Left renal cortex interstitium (tissue), 4 donors: ENCODE data around the gene TEAD3. TPM values are rescaled to one million over a fixed set of nuclear protein-coding genes. Genes with fewer than 3 reads are reported as not detected.
"Not testable (repeated sequence)": the region's sequence is repeated elsewhere in the genome, so short reads cannot be mapped to it uniquely, and the experiment has no call there.

Experiments
- DNase-seq, 4 donors: peaks; one replicate each; pipeline ENCODE4 v3.0.0-alpha.2; 2013; ENCODE audit warnings: low read depth in 4 of 4, low spot score in 2 of 4, missing footprints in 1 of 4
- polyA plus RNA-seq, 4 donors: library from polyadenylated mRNA; unstranded; fragments of 120-200 nt; gene quantifications; one replicate each; pipeline ENCODE4 v1.2.1, GENCODE V29; 2013; ENCODE audit not compliant: insufficient read length in 4 of 4

TEAD3 gene
- 10 to 100 TPM; 39.7 to 64.4 (median 50.9) TPM for polyA plus RNA-seq

- DNase-seq = peak in 1 of 4 donors; percentile 58
Observed at GRCh38 chr6:35496841-35497570, at the start of gene TEAD3. Gene TEAD3 (minus strand): TSS chr6:35497079.

- DNase-seq = no peak
Observed at GRCh38 chr6:35544769-35545361, 48.0 kb upstream of the TEAD3 start.

DNA sequence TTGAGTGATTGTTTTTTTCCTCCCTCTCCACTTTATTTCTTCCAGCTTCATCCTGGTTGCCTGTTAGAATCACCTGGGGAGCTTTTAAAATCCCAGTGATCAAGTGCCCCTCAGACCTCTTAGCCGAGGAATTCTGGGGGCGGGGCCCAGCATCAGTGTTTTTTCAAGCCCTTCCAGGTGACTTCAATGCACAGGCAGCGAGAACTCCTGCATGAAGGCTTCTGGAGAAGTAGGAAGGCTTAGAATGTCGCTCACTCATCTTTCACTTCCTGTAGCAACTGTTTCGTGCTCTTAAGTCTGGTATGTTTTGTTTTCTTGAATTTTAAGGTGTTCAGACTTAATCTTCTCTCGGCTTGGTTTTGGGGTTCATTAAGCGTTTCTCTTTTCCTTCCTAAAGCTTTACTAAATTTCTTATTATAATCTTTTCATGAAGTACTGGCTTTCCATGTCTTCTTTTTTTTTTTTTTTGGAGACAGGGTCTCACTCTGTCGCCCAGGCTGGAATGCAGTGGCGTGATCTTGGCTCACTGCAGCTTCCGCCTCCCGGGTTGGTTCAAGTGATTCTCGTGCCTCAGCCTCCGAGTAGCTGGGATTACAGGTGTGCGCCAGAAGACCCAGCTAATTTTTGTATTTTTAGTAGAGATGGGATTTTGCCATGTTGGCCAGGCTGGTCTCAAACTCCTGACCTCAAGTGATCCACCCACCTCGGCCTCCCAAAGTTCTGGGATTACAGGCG is 46.7 kb upstream of the TEAD3 start:
- no peak for DNase-seq

- DNase-seq = no peak
Observed at GRCh38 chr6:35541836-35542235, 45.0 kb upstream of the TEAD3 start.

- no peak for DNase-seq
Observed at GRCh38 chr6:35539223-35539622, 42.3 kb upstream of the TEAD3 start.

GRCh38 chr6:35535847-35536246 is 39.0 kb upstream of the TEAD3 start:
- not testable (repeated sequence) for DNase-seq

GRCh38 chr6:35534407-35535170 is 37.7 kb upstream of the TEAD3 start:
- DNase-seq = no peak

DNA sequence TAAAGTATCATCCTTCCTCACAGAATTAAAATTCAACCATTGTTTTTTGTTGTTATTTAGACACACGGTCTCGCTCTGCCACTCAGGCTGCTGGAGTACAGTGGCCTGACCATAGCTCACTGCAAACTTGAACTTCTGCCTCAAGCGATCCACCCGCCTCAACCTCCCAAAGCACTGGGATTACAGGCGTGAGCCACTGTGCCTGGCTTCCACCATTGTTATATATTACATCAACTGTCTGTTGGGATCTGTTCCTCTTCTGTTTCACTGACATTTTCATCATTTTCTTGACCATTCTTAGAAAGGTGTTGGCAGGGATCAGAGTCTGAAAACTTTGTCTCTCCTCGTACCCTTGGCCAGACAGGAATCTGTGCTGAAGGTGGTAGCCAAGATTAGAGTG is 37.1 kb upstream of the TEAD3 start:
- no peak for DNase-seq

DNA sequence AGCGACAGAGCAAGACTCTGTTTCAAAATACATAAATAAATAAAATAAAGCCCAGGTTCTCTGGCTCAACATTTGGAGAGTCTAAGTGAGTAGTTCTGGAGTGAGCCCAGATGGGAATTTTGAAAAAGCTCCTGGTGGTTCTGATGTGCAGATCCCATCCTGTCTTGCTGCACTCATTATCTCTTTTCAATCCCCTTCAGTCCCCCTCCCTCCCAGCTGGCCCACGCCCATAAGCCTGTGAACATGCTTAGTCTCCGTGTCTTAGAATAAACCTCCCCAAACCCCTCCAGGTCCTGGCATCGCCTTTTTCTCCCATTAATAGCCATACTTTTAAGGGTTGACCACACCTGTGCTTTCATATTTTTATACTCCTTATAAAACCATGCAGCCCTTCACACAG is 35.2 kb upstream of the TEAD3 start:
- no peak for DNase-seq

DNA sequence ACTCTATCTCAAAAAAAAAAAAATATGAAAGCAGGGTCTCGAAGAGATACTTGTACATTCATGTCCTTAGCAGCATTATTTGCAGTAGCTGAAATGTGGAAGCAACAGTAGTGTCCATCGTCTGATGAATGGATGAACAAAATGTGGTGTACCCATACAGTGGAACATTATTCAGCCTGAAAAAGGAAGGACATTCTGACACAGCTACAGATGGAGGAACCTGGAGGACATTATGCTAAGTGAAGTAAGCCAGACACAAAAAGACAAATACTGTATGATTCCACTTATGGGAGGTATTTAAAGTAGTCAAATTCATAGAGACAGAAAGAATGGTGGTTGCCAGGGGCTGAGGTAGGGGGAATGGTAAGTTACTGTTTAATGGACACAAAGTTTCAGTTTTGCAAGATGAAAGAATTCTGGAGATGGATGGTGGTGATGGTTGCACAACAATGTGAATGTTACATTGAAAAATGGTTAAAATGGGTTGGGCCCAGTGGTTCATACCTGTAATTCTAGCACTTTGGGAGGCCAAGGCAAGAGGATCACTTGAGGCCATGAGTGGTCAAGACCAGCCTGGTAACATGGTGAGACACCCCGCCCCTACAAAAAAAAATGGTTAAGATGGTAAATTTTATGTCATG is 27.6 kb upstream of the TEAD3 start:
- DNase-seq = no peak

DNA sequence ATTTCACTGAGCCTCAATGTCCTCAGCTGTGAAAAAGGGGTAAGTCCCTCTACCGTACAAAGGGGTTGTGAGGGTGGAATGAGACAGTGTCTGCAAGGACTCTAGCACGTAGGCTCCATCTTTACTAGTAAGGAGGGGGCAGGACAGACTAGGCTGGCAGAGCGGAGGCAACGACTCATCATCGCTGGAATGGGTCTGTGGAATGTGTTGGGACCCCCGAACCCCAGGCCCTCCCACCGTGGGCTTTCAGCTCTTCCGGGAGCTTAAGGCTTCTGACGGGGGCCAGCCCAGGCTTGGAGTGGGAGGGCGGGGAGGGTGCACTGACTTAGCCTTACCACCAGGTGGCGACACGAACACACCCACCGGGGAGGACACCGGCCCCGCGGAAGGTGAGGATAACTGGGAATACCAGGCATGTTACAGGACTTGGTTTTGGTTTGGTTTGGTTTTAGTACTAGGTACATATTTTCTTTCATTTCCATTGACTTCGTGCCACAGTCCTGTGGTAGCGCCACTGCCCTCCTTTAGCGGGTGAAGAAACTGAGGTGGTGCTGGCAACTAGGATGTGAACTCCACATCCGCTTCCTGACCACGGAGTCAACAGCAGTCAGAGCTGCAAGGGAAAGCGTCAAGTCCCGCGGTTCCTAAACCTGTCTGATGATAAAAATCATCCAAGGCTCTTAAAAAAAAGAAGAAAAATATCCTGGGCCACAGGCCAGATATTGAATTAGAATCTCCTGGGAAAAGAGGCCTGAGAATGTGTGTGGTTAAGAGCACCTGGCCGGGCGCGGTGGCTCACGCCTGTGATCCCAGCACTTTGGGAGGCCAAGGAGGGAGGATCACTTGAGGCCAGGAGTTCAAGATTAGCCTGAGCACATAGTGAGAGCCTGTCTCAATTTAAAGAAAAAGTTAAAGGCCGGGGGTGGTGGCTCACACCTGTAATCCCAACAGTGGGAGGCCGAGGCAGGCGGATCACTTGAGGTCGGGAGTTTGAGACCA is 26.1 kb upstream of the TEAD3 start:
- DNase-seq = no peak

DNA sequence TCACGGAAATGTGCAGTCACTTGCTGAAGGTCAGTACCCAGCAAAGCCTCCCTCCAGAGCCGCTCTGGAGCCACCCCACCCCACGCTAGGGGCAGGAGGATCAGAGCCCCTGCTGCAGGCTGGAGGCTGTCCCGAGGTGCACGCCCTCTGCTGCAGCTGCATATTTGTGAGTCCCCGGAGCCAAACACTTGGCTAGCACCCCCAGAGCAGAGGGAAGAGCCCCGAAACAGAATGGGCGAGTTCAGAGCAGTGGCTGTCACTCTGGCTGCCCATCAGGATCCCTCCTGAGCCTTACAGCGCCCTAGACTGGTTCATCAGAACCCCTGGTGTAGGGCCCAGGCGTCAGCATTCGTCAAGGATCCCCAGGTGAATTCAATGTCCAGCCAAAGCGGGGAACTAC is 25.3 kb upstream of the TEAD3 start:
- DNase-seq = no peak

DNA sequence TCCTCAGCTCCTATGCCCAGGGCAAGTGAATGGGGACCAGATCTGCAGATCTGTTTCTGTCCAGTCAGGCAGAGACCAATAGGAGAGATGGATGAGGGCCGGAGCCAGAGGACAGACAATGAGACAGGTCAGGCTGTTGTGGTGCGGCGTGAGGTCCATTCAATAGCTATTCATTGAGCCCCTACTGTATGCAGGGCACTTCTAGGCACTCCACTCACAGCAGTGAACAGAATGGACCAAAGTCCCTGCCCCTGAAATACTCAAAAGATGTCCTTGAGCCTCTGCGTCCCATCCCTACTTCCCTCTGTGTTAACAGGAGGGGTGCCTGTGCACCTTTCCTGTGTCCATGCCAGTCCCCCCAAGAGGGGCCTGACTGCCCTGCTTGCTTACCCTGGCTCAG is 24.4 kb upstream of the TEAD3 start:
- no peak for DNase-seq

GRCh38 chr6:35519313-35520015 is 22.6 kb upstream of the TEAD3 start:
- DNase-seq = no peak

DNA sequence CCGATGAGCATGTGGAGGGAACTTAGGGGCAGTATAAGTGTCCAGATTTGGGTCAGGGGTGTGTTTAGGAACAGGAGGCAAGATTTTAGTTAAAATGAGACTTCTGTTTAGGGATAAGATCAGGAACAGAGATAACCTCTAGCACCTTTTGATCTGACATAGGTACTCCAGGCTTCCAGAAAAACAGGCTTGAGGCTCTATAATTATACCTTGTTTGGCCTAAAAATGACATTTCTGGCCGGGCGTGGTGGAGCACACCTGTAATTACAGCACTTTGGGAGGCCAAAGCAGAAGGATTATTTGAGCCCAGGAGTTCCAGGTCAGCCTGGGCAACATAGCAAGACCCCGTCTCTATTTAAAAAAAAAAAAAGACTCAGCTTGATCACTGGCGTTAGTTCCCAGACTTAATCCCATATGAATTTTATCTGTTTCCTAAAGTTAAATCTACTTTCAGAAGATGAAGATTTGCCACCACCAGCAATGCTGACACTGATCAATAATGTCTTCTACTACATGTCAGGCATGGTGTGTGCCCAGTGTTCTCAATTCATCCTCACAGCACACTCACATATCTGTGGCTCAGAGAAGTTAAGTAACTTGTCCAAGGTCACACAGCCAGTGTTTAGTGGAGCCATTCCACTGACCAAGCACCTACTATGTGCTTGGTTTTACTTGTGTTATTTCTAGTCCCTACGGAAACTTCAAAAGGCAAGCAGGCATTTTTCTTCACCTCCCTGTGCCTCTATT is 21.9 kb upstream of the TEAD3 start:
- no peak for DNase-seq

DNA sequence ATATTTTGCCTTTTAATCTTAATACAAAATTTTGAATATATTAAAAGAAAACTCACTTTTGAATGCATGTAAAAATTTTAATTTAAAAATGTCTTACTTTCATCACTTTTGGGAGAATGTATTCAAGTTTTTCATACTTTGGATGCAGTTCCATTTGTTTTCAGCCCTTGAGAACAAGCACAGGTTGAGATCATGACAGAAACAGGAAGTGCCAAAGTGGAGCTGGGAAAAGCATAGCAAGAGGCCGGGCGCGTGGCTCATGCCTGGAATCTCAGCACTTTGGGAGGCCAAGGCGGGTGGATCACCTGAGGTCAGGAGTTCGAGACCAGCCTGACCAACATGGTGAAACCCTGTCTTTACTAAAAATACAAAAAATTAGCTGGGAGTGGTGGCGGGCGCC is 21.1 kb upstream of the TEAD3 start:
- not testable (repeated sequence) for DNase-seq

GRCh38 chr6:35516712-35517111 is 19.8 kb upstream of the TEAD3 start:
- DNase-seq = no peak

- DNase-seq = not testable (repeated sequence)
Observed at GRCh38 chr6:35515939-35516338, 19.1 kb upstream of the TEAD3 start.
